ENCODE results near the gene PCDHGA1. TPM values are rescaled to one million over a fixed set of nuclear protein-coding genes. Genes with fewer than 3 reads are reported as not detected.

The PCDHGA1 gene
- total and polyA plus RNA-seq, 4 experiments from 2014 or later: 0.58 to 0.78 TPM; not detected in 2

DNA sequence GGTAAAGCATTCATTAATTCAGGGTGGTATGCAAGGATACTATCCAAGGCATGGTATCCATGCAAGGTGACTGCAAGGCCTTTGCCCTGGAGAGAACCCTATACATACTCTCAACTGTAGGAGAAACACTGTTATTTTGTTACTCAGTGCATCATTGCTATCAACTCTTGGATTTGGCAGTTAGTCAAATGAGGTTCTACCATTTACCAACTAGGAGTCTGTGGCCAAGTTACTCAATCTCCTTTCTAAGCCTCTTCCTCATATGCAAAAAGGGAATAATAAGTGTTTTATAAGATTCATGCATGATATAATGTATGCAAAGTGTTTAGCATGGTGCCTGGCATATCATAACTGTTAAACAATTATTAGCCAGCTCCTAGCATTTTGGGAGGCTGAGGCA, 149.5 kb downstream of the PCDHGA1 start:
- intact Hi-C loops (cut with micrococcal nuclease): no loop called here
- ChIA-PET POLR2A (ENCODE audit: partially characterized antibody) (no interaction called here), CTCF (ENCODE audit: partially characterized antibody) (interaction anchor here (0.8 kb wide), 1 partner anchor 28 kb away, joined by 3 read pairs; no protein-coding TSS in a partner anchor)
- DNase-seq: no peak
- Histone ChIP-seq H3K4me3 (ENCODE audit: low read length in 2 of 2) (no peak overlapping the region), H3K36me3 (ENCODE audit: insufficient read depth, low read length) (no peaks in the 10 kb centered on the region), H3K9me3 (ENCODE audit: control insufficient read depth in 1 of 2, low read length in 2 of 2) (no peaks in the 10 kb centered on the region), H3K27ac (ENCODE audit: low read depth, low read length) (no peak overlapping the region), H3K4me1 (ENCODE audit: insufficient read depth, low read length) (peaks cover 26% of the 10 kb centered on the region), H3K27me3 (ENCODE audit: insufficient read depth, low read length) (peaks cover 30% of the 10 kb centered on the region)
- H3K27me3 Mint-ChIP-seq: peaks cover 51 to 56% of the 10 kb centered on the region in 2 donors
- H3K4me3 Mint-ChIP-seq: no peak overlapping the region
- H3K36me3 Mint-ChIP-seq: no peaks in the 10 kb centered on the region
- no peak overlapping the region for H3K27ac Mint-ChIP-seq
- peaks cover 18 to 35% (median 30%) of the 10 kb centered on the region in 4 donors for H3K4me1 Mint-ChIP-seq
- H3K9me3 Mint-ChIP-seq: no peaks in the 10 kb centered on the region

DNA sequence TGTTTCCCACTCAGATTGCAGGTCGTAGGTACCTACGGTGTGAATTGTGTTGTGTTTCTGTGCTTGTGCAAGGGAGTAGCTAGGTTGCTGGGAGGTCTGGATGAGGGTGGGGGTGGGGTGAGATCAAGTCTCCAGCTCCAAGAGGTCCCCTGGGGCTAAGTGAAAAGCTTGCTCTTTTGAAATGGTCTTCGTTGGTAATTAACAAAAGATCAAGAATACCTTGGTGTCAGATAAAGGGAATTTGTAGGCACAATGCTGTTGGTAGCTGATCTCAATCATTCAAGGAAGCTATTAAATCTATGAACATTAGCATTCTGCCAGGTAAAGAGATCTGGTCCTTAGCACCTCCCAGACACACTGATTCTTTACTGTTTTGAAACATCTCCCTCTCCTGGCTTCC, 153.6 kb downstream of the PCDHGA1 start:
- Histone ChIP-seq H3K27me3 (ENCODE audit: insufficient read depth, low read length) (peaks cover 32% of the 10 kb centered on the region), H3K4me3 (ENCODE audit: low read length in 2 of 2) (no peak overlapping the region), H3K36me3 (ENCODE audit: insufficient read depth, low read length) (no peaks in the 10 kb centered on the region), H3K9me3 (ENCODE audit: control insufficient read depth in 1 of 2, low read length in 2 of 2) (no peaks in the 10 kb centered on the region), H3K27ac (ENCODE audit: low read depth, low read length) (no peak overlapping the region), H3K4me1 (ENCODE audit: insufficient read depth, low read length) (peaks cover 10% of the 10 kb centered on the region)
- intact Hi-C loops (cut with micrococcal nuclease): no loop called here
- Mint-ChIP-seq H3K9me3 (no peaks in the 10 kb centered on the region), H3K4me3 (no peak overlapping the region), H3K4me1 (peaks cover 5 to 14% (median 9%) of the 10 kb centered on the region in 4 donors), H3K27ac (no peak overlapping the region), H3K36me3 (no peaks in the 10 kb centered on the region), H3K27me3 (peaks cover 63 to 64% of the 10 kb centered on the region in 2 donors)
- ChIA-PET POLR2A (ENCODE audit: partially characterized antibody) (no interaction called here), CTCF (ENCODE audit: partially characterized antibody) (no interaction called here)
- no peak for DNase-seq

DNA sequence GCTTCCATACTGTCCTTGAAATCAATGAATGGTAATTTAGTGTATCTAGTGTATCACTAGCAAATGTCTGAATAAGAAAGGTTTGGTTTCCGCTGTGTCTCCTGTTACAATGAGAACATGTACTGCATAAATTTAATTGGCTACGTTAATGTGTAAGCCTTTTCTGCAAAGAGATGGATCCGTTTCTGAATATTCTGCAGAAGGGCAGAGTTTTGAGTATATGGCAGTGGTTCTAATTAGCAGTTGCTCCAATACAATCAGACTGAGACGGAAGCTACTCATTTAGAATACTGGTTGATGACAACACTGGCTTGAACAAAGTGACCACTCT, 154.0 kb downstream of the PCDHGA1 start:
- H3K4me1 Mint-ChIP-seq: peaks cover 5 to 14% (median 9%) of the 10 kb centered on the region in 4 donors
- no peak for DNase-seq
- Histone ChIP-seq H3K36me3 (ENCODE audit: insufficient read depth, low read length) (no peaks in the 10 kb centered on the region), H3K27ac (ENCODE audit: low read depth, low read length) (no peak overlapping the region), H3K4me3 (ENCODE audit: low read length in 2 of 2) (no peak overlapping the region), H3K9me3 (ENCODE audit: control insufficient read depth in 1 of 2, low read length in 2 of 2) (no peaks in the 10 kb centered on the region), H3K4me1 (ENCODE audit: insufficient read depth, low read length) (peaks cover 10% of the 10 kb centered on the region), H3K27me3 (ENCODE audit: insufficient read depth, low read length) (peaks cover 32% of the 10 kb centered on the region)
- H3K36me3 Mint-ChIP-seq: no peaks in the 10 kb centered on the region
- intact Hi-C loops (cut with micrococcal nuclease): no loop called here
- peak overlapping the region in 3 of 8 donors; percentile 13 to 73 (median 49) for H3K4me3 Mint-ChIP-seq
- ChIA-PET CTCF (ENCODE audit: partially characterized antibody) (interaction anchor here (1.0 kb wide), 1 partner anchor 80 kb away, joined by 3 read pairs; no protein-coding TSS in a partner anchor), POLR2A (ENCODE audit: partially characterized antibody) (no interaction called here)
- no peak overlapping the region for H3K27ac Mint-ChIP-seq
- no peaks in the 10 kb centered on the region for H3K9me3 Mint-ChIP-seq
- H3K27me3 Mint-ChIP-seq: peaks cover 65% of the 10 kb centered on the region in 2 donors

DNA sequence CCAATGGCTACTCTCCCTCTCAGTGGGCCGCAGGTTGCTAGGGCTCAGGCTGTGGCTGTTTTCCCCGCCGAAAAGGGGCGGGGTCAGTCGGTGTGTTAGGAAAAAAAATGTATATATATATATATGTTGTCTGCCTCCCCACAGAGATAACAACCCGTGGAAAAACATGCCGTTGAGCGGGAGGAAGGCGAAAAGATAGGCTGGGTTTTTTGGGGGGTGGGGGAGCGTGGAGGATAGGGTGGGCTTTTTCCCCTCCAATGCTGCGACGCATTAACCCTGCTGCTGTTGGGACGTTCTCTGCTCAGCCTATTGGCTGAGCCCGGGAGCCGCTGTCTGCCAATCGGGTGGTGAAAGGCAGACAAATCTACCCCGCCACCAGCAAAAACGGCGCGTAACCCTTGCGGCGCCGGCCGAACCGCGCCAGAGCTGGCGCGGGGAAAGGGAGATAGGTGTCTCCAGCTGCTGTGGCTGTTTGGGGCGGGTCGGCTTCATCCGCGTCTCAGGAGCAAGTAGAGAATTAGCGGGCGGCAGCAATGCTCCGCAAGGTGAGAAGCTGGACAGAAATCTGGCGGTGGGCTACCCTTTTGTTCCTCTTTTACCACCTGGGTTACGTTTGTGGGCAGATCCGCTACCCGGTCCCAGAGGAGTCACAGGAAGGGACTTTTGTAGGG, 154.5 kb downstream of the PCDHGA1 start, which contains the start of gene PCDHGC4:
Gene PCDHGC4 (plus strand): TSS at position 390 of the 671 bp plus-strand sequence. CDS start 144 bp downstream, at position 534.
- ChIA-PET POLR2A (ENCODE audit: partially characterized antibody) (no interaction called here), CTCF (ENCODE audit: partially characterized antibody) (interaction anchor here (1.0 to 1.1 kb wide), 2 partner anchors 9 to 80 kb away, joined by 3 read pairs; partner anchors contain the start of gene PCDHGC3)
- Mint-ChIP-seq H3K4me1 (peaks cover 5 to 14% (median 9%) of the 10 kb centered on the region in 4 donors), H3K36me3 (no peaks in the 10 kb centered on the region), H3K27ac (no peak within 1 kb of the TSS), H3K4me3 (peak within 1 kb of the TSS in 7 of 8 donors; percentile 13 to 73 (median 52)), H3K27me3 (peaks cover 64% of the 10 kb centered on the region in 2 donors), H3K9me3 (no peaks in the 10 kb centered on the region)
- no peaks in the 10 kb centered on the region for H3K36me3 ChIP-seq (ENCODE audit: insufficient read depth, low read length)
- peaks cover 10% of the 10 kb centered on the region for H3K4me1 ChIP-seq (ENCODE audit: insufficient read depth, low read length)
- peaks cover 32% of the 10 kb centered on the region for H3K27me3 ChIP-seq (ENCODE audit: insufficient read depth, low read length)
- H3K4me3 ChIP-seq (ENCODE audit: low read length in 2 of 2): no peak within 1 kb of the TSS
- H3K9me3 ChIP-seq (ENCODE audit: control insufficient read depth in 1 of 2, low read length in 2 of 2): no peaks in the 10 kb centered on the region
- no peak for DNase-seq
- intact Hi-C loops (cut with micrococcal nuclease): no loop called here
- H3K27ac ChIP-seq (ENCODE audit: low read depth, low read length): no peak within 1 kb of the TSS

GRCh38 chr5:141485321-141486055, 155.2 kb downstream of the PCDHGA1 start:
- Histone ChIP-seq H3K27me3 (ENCODE audit: insufficient read depth, low read length) (peaks cover 32% of the 10 kb centered on the region), H3K27ac (ENCODE audit: low read depth, low read length) (no peak overlapping the region), H3K9me3 (ENCODE audit: control insufficient read depth in 1 of 2, low read length in 2 of 2) (no peaks in the 10 kb centered on the region), H3K36me3 (ENCODE audit: insufficient read depth, low read length) (no peaks in the 10 kb centered on the region), H3K4me3 (ENCODE audit: low read length in 2 of 2) (no peak overlapping the region), H3K4me1 (ENCODE audit: insufficient read depth, low read length) (peaks cover 10% of the 10 kb centered on the region)
- intact Hi-C loops (cut with micrococcal nuclease): no loop called here
- Mint-ChIP-seq H3K36me3 (no peaks in the 10 kb centered on the region), H3K27ac (no peak overlapping the region), H3K4me1 (peaks cover 5 to 14% (median 9%) of the 10 kb centered on the region in 4 donors), H3K9me3 (no peaks in the 10 kb centered on the region), H3K4me3 (peak overlapping the region in 6 of 8 donors; percentile 13 to 73 (median 40)), H3K27me3 (peaks cover 69% of the 10 kb centered on the region in 2 donors)
- ChIA-PET POLR2A (ENCODE audit: partially characterized antibody) (no interaction called here), CTCF (ENCODE audit: partially characterized antibody) (interaction anchor here (1.0 to 1.1 kb wide), 3 partner anchors 10 to 79 kb away, joined by 3 to 4 read pairs (median 3); partner anchors contain the start of gene PCDHGC3)
- no peak for DNase-seq

- peaks cover 5 to 14% (median 9%) of the 10 kb centered on the region in 4 donors for H3K4me1 Mint-ChIP-seq
- peak overlapping the region in 1 of 8 donors; percentile 27 for H3K4me3 Mint-ChIP-seq
- POLR2A ChIA-PET (ENCODE audit: partially characterized antibody): no interaction called here
- Histone ChIP-seq H3K27ac (ENCODE audit: low read depth, low read length) (no peak overlapping the region), H3K4me3 (ENCODE audit: low read length in 2 of 2) (no peak overlapping the region), H3K36me3 (ENCODE audit: insufficient read depth, low read length) (no peaks in the 10 kb centered on the region), H3K4me1 (ENCODE audit: insufficient read depth, low read length) (peaks cover 10% of the 10 kb centered on the region), H3K27me3 (ENCODE audit: insufficient read depth, low read length) (peaks cover 36% of the 10 kb centered on the region), H3K9me3 (ENCODE audit: control insufficient read depth in 1 of 2, low read length in 2 of 2) (no peaks in the 10 kb centered on the region)
- no peaks in the 10 kb centered on the region for H3K9me3 Mint-ChIP-seq
- no peak overlapping the region for H3K27ac Mint-ChIP-seq
- CTCF ChIA-PET (ENCODE audit: partially characterized antibody): interaction anchor here (1.1 kb wide), 2 partner anchors 10 to 27 kb away, joined by 3 to 4 read pairs; partner anchors contain the start of gene PCDHGC3
- H3K27me3 Mint-ChIP-seq: peaks cover 70 to 73% of the 10 kb centered on the region in 2 donors
- no peak for DNase-seq
- intact Hi-C loops (cut with micrococcal nuclease): no loop called here
- no peaks in the 10 kb centered on the region for H3K36me3 Mint-ChIP-seq
Measured at GRCh38 chr5:141486091-141486490, 155.8 kb downstream of the PCDHGA1 start.

DNA sequence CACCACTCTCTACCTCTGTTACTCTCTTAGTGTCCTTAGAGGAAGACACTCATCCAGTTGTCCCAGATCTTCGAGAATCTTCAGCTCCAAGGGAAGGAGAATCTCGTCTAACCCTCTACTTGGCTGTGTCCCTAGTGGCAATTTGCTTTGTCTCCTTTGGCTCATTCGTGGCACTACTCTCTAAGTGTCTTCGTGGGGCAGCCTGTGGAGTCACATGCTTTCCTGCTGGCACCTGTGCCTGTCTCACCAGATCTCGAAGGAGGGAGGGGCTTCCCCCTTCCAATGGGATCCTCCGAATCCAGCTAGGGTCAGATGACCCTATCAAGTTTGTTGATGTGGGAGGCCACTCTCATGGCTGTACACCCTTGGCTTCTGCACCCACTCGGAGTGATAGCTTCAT, 156.8 kb downstream of the PCDHGA1 start:
- no peak overlapping the region for H3K4me3 Mint-ChIP-seq
- Histone ChIP-seq H3K36me3 (ENCODE audit: insufficient read depth, low read length) (no peaks in the 10 kb centered on the region), H3K9me3 (ENCODE audit: control insufficient read depth in 1 of 2, low read length in 2 of 2) (no peaks in the 10 kb centered on the region), H3K27ac (ENCODE audit: low read depth, low read length) (no peak overlapping the region), H3K4me1 (ENCODE audit: insufficient read depth, low read length) (peaks cover 20% of the 10 kb centered on the region), H3K27me3 (ENCODE audit: insufficient read depth, low read length) (peaks cover 41% of the 10 kb centered on the region), H3K4me3 (ENCODE audit: low read length in 2 of 2) (no peak overlapping the region)
- H3K9me3 Mint-ChIP-seq: no peaks in the 10 kb centered on the region
- peaks cover 7 to 18% (median 13%) of the 10 kb centered on the region in 4 donors for H3K4me1 Mint-ChIP-seq
- ChIA-PET CTCF (ENCODE audit: partially characterized antibody) (interaction anchor here (0.8 kb wide), 1 partner anchor 13 kb away, joined by 4 read pairs; no protein-coding TSS in a partner anchor), POLR2A (ENCODE audit: partially characterized antibody) (no interaction called here)
- no peaks in the 10 kb centered on the region for H3K36me3 Mint-ChIP-seq
- no peak for DNase-seq
- peaks cover 74 to 75% of the 10 kb centered on the region in 2 donors for H3K27me3 Mint-ChIP-seq
- intact Hi-C loops (cut with micrococcal nuclease): no loop called here
- H3K27ac Mint-ChIP-seq: no peak overlapping the region
